ENCODE data around the gene STARD13.

Gene STARD13

DNA sequence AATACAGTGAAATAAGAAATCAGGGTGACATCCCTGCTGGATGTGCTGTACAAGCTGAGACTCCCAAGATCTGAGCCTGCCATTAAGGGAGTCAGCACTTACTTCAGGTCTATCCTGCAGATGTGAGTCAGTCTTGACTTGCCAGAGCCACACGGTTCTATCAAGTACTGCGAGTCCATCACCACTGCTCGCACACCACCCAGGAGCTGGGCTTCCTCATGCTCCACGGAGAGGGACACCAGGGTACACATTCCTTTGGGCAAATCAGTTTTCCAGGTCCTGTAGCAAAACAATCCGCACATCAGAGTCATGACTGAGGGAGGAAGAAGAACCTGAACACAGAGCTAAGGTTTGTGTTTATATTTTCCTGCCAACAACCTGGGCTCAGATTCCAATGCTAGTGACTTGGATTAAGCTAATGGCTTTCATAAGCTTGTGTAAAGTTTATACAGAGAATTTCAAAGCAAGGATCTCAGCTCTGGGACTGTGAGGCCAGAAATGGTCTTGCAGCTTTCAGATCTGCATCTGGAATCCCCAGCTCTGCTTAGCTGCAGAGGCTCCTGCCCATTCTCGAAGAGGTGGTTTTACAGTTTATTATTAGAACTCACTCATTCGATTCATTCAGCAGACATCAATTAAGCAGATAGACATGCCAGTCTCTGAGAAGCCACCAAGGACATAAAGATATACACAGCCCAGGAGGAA, 178.7 kb downstream of the STARD13 start:
- DNase-seq (ENCODE audit: insufficient read length, low spot score) = no peak
- no peak for FAIRE-seq

DNA sequence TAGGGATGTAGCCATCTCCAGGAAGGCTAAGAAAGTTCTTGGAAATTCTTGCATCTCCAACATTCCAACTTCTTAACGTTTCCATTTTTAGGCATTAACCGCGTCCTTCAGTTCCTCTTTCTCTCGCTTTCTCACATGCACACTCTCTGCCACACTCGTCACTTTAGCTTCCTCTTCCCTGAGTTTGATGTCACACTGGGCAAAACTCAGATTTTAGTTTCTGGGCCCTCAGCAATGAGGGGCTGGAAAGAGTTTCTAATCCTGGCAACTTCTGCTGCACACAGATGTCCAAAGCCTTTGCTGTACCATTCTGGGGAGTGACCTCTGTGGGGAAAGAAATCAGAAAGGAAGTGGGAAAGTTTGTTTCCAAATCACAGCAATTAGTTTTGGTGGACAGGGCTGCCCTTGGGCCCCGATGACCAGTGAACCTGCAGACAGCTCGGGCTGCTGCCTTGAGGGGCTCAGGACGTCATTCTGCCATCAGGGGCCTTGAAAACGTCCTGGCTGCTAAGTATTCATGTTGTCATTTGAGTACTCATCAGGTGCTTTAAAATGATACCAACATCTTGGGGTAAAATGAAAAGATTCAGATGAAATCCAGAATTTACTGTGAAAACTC, 180.1 kb downstream of the STARD13 start:
- no peak for DNase-seq (ENCODE audit: insufficient read length, low spot score)
- FAIRE-seq = no peak

DNA sequence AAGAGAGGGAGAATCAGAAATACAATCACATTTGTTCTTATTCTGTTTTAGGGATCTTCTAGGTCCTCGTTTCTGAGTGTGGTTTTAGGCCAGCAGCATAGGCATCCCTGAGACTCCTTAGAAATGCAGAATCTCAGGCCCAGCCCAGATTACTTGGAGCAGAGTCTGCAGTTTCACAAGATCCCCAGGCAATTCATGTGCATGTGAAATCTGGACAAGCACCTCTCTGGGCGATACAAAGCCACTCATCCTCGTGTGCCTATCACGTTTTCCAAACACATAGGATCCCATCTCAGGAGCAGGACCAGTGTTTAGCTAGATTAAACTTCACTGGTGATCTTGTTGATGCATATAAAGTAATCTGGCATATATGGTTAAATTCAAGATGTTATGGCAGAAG, 182.1 kb downstream of the STARD13 start:
- FAIRE-seq = no peak
- no peak for DNase-seq (ENCODE audit: insufficient read length, low spot score)

- DNase-seq (ENCODE audit: insufficient read length, low spot score) (no peak), FAIRE-seq (peak; percentile 37)
These were observed 183.7 kb downstream of the STARD13 start for GRCh38 chr13:33101835-33102234.

DNA sequence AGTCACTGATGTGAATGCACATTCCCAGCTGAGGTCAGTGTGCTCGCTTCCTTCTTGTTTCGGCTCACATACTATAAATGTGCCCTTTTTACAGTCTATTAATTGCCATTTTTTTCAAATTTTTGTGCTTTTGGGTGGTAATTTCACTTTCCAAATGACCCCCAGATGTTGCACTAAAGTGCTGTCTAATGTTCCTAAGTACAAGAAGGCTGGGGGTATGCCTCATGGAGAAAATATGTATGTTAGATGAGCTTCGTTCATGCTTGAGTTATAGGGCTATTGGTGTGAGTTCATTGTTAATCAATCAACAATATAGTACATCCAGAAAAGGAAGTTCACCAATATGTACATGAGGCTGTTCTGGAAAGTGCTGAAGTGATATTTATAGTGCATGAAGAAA, 184.7 kb downstream of the STARD13 start:
- FAIRE-seq = no peak
- DNase-seq (ENCODE audit: insufficient read length, low spot score) = no peak

DNA sequence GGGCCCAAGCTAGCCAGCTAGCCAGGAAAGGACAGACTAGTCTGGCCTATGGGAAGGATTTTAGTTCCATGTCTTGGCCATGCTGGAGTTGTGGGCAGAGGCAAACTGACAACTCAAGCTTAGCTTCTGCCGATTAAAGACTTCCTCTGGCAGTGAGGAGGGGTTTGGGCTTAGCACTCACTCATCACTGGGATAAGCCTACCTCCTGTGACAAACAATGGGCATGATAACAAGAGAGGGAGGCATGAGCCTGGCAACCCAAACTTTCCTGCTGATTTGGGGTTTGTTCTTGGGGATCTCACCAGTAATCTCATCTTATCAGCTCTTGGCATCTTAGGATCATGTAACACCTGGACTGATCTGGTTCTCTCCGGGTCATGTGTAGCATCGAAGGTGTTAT, 185.7 kb downstream of the STARD13 start:
- DNase-seq (ENCODE audit: insufficient read length, low spot score) (no peak), FAIRE-seq (no peak)

DNA sequence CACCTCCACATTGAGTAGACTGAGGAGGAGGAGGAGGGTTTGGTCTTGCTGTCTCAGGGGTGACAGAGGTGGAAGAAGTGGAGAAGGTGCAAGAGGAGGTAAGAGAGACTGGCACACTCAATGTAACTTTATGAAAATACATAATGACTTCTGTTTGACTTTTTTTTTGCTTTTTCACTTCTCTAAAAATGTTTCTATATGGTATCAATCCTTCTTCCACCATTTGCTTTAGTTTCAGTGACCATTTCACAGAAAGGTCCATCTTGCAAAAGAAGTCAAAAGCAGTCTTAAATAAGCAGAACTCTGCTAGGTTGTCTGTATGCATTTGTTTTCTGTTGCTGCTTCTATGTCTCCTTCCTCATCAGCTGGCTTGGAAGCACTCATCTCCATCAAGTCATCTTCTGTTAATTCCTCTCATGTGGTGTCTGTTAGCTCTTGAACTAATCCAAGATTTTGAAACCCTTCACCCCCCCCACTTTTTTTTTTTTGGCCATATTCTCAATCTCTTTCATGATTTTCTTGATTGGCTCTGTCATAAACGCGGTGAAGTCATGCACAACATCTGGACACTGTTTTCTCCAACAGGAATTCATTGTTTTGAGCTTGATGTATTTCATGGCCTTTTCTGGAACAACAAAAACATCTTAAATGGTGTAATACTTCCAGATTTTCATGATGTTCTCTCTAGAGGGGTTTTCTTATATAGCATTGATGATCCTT, 188.5 kb downstream of the STARD13 start:
- no peak for DNase-seq (ENCODE audit: insufficient read length, low spot score)
- FAIRE-seq = peak; percentile 37

- DNase-seq (ENCODE audit: insufficient read length, low spot score) (no peak), FAIRE-seq (no peak)
These were observed 193.2 kb downstream of the STARD13 start for GRCh38 chr13:33092073-33092987.

- FAIRE-seq (no peak), DNase-seq (ENCODE audit: insufficient read length, low spot score) (no peak)
These were observed 194.2 kb downstream of the STARD13 start for GRCh38 chr13:33091415-33091774.

DNA sequence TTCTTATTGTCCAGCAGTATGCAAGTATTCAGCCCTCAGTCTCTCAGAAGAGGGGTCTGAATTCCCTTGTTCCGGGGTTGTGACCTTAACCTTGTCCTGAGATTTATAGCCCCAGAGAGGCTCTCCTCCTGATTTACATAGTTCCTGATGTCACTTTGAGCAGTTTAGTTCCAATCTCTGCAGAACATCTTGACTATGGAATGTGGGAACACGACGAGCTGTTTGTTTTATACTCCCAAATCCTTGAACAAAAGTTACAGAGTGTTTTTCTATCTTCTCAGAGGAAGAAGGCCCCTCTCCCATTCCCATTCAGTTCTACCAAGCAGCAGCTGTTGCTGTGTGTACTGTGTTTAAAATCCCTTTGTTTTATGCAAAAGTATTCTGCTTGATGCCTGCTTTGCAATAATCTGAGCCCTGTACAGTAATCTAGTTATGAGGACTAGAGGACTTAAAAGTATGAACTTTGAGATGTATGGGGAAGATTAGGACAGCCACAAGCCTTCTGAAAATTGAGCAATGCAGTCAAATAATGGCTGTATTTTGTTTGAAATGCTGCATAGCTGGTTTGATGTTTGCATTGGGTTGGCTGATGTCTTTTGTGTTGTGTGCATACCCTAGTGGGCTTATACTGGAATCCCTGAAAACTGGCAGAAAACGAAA, 194.7 kb downstream of the STARD13 start:
- FAIRE-seq = no peak

GRCh38 chr13:33089311-33089710, 196.2 kb downstream of the STARD13 start:
- DNase-seq (ENCODE audit: insufficient read length, low spot score) (no peak), FAIRE-seq (no peak)

More for the DNA sequence above, 194.7 kb downstream of the STARD13 start:
- no peak for DNase-seq (ENCODE audit: insufficient read length, low spot score)

- DNase-seq (ENCODE audit: insufficient read length, low spot score) (no peak), FAIRE-seq (no peak)
These were observed 197.8 kb downstream of the STARD13 start for GRCh38 chr13:33087790-33088189.

GRCh38 chr13:33087091-33087490, 198.5 kb downstream of the STARD13 start:
- DNase-seq (ENCODE audit: insufficient read length, low spot score) (no peak), FAIRE-seq (no peak)

DNA sequence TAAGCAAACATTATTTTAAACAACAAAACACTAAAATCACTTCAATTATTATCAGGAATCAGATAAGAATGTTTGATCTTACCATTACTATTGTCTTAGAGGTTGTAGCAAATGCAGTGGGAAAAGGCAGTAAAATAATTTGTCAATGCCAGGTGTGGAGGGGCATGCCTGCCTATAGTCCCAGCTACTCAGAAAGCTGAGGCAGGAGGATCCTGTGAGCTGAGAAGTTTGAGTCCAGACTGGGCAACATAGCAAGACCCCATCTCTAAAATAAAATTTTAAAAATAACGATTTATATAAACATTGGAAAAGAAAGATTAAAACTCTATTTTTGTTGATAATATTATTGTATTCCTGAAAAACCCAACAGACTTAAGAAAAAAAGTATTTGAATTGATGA, 202.5 kb downstream of the STARD13 start:
- no peak for FAIRE-seq
- DNase-seq (ENCODE audit: insufficient read length, low spot score) = no peak

DNA sequence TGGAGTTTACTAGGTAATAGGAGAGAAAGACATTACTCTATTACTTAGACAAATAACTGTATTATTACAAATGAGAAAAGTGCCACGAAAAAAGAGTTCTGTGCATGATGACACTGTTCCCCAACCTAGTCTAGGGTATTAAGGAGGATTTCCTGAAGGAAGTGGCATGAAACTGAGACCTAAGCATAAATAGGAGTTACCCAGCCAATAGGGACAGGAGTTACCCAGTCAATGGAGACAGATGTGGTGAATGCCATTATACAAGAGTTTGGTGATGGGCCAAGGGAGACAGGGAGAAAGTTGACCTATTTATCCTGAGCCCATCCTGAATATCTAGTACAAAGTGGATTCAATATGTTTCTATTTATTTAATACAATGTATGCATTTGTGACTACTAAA, 203.9 kb downstream of the STARD13 start:
- FAIRE-seq (no peak), DNase-seq (ENCODE audit: insufficient read length, low spot score) (no peak)

DNA sequence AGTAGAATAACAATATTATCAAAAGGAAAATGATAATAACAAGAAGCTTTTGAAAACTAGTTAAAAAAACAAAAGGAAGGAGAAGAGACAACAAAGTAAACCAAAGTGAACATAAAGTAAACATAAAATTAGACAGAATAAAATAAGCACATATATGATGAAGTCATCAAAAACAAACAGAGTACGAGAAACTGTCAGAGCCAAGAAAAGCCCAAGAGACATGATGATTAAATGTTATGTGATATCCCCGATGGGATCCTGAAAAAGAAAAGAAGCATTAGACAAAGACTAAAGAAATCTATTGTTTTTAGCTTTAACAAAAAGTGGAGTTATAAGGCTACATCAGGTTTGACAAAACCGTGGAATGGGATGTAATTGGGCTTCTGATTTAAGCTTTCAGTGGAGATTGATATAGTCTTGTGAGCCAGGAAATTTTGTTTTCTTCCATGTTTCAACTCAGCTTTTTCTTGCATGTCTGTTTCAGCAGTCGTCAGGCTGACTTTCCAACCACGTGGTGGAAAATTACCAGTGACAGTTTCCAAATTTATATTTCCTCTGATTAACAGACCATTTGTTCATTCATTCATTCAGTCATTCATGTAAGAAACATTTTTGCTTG, 204.5 kb downstream of the STARD13 start:
- FAIRE-seq (peak; percentile 11), DNase-seq (ENCODE audit: insufficient read length, low spot score) (no peak)

DNA sequence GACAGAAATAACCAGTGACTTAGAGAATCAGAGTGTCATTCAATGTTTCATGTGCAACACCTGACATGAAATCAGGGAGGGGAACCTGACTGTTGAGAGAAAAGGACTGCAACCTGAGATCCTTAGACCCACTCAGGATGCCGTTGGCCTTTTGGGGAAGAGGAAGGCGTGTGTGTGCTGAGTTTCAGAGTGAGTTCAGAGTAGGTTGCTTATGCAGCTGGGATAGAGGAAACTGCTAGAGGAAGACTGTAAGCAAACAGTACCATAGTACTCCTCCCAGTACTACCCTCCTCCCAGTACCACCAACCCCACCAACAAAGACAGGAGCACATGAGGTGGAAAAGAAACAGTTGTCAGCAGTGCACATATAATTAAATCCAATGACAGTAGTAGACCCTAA, 205.6 kb downstream of the STARD13 start:
- DNase-seq (ENCODE audit: insufficient read length, low spot score) (no peak), FAIRE-seq (no peak)

DNA sequence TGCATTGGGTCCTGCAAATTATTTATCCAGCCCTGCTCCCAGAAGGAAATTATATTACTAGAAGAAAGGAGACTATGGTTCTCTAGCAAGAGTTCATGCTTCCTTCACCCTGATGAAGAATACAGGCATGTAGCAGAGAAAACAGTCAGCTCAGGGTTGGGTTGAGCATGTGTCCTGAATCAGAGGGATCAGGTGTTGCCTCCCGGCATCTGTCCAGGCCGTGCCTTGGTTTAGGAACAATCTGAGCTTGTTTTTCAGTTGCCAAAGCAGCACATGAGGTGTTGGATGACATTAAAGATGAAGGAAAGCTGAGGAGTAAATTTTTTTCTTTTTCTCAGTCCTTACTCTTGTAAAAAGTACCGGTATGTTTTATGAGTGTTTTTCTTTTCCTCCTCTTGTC, 207.3 kb downstream of the STARD13 start:
- DNase-seq (ENCODE audit: insufficient read length, low spot score) = no peak
- no peak for FAIRE-seq

GRCh38 chr13:33076001-33076992, 209.3 kb downstream of the STARD13 start:
- no peak for FAIRE-seq

More at GRCh38 chr13:33076001-33076992, 209.3 kb downstream of the STARD13 start:
- DNase-seq (ENCODE audit: insufficient read length, low spot score) = no peak

All from GM19239 (cell line).